Heart left ventricle (tissue), 13 donors: ENCODE data around the gene CCDC27.

ENCODE experiments used
- POLR2A ChIP-seq, 2 donors: fragments of 450-650 bp; IDR thresholded peaks; one replicate each; pipeline ENCODE4 v1.6.1; 2017; ENCODE audit warnings: antibody characterized with exemption in 2 of 2, mild to moderate bottlenecking in 2 of 2, moderate library complexity in 2 of 2
- TF ChIP-seq, protein P1 (sequence below), 12 donors: fragments of 200-600 bp; sonication (generic) in 4 of 12; IDR thresholded peaks; one replicate each; pipeline versions ENCODE4 v1.5.0 to v1.8.0; 2018 to 2022; ENCODE audit warnings: antibody characterized with exemption in 12 of 12, mild to moderate bottlenecking in 5 of 12
- donor health status: ischemic (EF 13 %, LVEDD 7.1; RV severe dilation, severe dysfunction).
- donor health status: DM: no; HTN: yes; CAD: no.
- donor health status: DM: no; HTN: no; CAD: no.
- donor health status: ischemic (EF 25% LVEDD 6.9; RV normal size, moderate dysfunction).
- donor health status: ischemic (EF 25% LVEDD 5.7; RV mildly dilated, moderate dysfunction).
- donor health status: ischemic (EF 35%, LVEDD 5.7; RV mildly dilated, moderate dysfunction).
- donor health status: nonischemic (EF 11% LVEDD 7.7; RV severe dilation, severe dysfunction).
- donor health status: DM: yes; HTN: yes; CAD: no.
- donor health status: PGD.
- donor health status: ischemic (EF 29% LVEDD 5.4; RV normal size, mild dysfunction).
- donor health status: nonischemic (EF 23%, LVEDD 6.1; RV moderate dilation, normal function).

DNA sequence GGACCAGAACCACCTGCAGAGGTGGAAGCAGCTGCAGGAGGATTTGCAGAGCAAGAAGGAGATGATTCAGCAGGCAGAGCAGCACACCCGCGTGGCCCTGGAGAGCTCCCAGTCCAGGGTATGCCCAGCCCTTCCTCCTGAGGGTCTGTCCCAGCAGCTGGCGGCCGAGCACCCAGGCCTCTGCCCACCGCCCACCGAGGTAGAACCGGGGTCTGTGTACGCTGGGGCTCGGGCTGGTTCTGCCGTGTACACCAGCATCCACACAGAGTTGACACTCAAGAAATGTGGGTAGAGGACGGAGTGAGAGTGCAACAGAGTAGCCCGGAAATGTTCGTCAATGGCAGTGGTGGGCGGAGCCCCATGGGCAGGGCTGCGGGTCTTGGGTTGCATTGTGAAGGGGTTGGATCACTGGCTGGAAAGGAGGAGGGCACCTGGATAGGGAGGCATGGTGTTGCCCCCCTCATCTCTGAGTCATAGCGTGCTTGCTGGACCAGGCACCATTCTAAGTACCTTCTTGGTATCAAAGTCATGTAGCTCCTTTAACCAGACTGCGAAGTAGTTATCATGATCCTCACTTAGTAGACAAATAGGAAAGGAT is 15.2 kb downstream of the CCDC27 start:
- TF ChIP-seq, protein P1, sequence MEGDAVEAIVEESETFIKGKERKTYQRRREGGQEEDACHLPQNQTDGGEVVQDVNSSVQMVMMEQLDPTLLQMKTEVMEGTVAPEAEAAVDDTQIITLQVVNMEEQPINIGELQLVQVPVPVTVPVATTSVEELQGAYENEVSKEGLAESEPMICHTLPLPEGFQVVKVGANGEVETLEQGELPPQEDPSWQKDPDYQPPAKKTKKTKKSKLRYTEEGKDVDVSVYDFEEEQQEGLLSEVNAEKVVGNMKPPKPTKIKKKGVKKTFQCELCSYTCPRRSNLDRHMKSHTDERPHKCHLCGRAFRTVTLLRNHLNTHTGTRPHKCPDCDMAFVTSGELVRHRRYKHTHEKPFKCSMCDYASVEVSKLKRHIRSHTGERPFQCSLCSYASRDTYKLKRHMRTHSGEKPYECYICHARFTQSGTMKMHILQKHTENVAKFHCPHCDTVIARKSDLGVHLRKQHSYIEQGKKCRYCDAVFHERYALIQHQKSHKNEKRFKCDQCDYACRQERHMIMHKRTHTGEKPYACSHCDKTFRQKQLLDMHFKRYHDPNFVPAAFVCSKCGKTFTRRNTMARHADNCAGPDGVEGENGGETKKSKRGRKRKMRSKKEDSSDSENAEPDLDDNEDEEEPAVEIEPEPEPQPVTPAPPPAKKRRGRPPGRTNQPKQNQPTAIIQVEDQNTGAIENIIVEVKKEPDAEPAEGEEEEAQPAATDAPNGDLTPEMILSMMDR (IDR thresholded peaks at IDR 0.05) = no peak
- no peak for TF ChIP-seq POLR2A (IDR thresholded peaks at IDR 0.05)
